ES-I3 (cell line): ENCODE results near the gene RNF121.

ENCODE experiments used
- H3K36me3 ChIP-seq: 2 replicates; pipeline ENCODE4 v1.6.1; 2013; ENCODE audit warnings: mild to moderate bottlenecking, low read length, control low read depth, moderate library complexity; ENCODE audit not compliant: insufficient read depth
- H3K4me1 ChIP-seq: 2 replicates; pipeline ENCODE4 v1.6.1; 2013; ENCODE audit warnings: mild to moderate bottlenecking, control low read depth, low read length; ENCODE audit not compliant: insufficient read depth
- H3K9ac ChIP-seq: 2 replicates; pipeline ENCODE4 v1.6.1; 2013; ENCODE audit warnings: low read depth, mild to moderate bottlenecking, low read length, moderate library complexity
- H3K9me3 ChIP-seq: 2 replicates; pipeline ENCODE4 v1.6.1; 2013; ENCODE audit warnings: mild to moderate bottlenecking, low read length, moderate library complexity; ENCODE audit not compliant: control insufficient read depth, insufficient read depth

RNF121 gene

DNA sequence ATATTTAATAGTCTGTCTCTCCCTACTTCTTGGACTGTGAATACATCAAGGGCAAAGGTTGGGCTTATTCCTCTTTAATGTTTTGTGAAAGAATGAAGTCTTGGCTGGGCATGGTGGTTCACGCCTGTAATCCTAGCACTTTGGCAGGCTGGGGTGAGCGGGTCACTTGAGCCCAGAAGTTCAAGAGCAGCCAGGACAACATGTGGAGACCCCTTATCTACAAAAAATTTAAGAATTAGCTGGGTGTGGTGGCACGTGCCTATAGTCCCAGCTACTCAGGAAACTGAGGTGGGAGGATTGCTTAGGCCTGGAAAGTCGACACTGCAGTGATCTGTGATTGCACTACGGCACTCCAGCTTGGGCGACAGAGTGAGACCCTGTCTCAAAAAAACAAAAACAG is 20.2 kb downstream of the RNF121 start:
- no peak overlapping the region for H3K9ac ChIP-seq
- no peaks in the 10 kb centered on the region for H3K36me3 ChIP-seq
- no peaks in the 10 kb centered on the region for H3K9me3 ChIP-seq
- no peaks in the 10 kb centered on the region for H3K4me1 ChIP-seq

GRCh38 chr11:71951741-71952310 is 23.0 kb downstream of the RNF121 start:
- Histone ChIP-seq H3K9me3 (no peaks in the 10 kb centered on the region), H3K4me1 (no peaks in the 10 kb centered on the region), H3K9ac (no peak overlapping the region), H3K36me3 (no peaks in the 10 kb centered on the region)

GRCh38 chr11:71955898-71956456 is 27.1 kb downstream of the RNF121 start:
- Histone ChIP-seq H3K36me3 (no peaks in the 10 kb centered on the region), H3K9ac (no peak overlapping the region), H3K9me3 (no peaks in the 10 kb centered on the region), H3K4me1 (no peaks in the 10 kb centered on the region)

DNA sequence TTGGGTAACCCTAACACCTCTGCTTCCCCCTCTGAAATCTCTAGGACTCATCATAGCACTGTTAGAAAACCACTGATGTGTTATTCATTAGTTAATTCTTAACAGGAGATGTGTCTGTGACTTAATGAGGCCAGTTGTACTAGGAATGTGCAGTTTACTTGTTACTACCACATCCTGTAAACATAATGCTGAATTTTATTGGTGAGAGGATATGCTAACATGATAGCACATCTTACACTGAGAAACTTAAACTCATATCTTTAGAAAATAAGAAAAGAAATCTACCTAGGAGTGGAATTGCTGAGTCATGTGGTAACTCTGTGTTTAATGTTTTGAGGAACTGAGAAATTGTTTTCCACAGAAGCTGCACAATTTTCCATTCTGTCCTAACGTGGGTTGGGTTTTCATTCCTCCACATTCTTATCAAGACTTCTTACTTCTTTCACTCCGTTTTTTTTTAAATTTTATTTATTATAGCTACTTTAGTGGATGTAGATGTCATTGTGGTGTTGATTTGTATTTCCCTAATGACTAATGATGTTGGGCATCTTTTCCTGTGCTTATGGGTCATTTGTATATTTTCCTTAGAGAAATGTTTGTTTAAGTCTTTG is 33.7 kb downstream of the RNF121 start:
- Histone ChIP-seq H3K4me1 (no peaks in the 10 kb centered on the region), H3K36me3 (no peaks in the 10 kb centered on the region), H3K9me3 (no peaks in the 10 kb centered on the region), H3K9ac (no peak overlapping the region)

DNA sequence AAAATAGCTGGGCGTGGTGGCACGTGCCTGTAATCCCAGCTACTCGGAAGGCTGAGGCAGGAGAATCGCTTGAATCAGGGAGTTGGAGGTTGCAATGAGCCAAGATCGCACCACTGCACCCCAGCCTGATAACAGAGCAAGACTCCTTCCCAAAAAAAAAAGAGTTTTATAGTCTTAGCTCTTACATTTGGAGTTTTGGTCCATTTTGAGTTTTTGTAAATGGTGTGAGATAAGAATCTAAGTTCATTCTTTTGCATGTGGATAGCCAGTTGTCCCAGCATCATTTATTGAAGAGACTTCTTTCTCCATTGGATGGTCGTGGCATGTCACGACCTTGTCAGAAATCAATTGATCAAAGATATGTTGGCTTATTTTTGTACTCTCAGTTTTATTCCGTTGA is 34.6 kb downstream of the RNF121 start:
- no peak overlapping the region for H3K9ac ChIP-seq
- no peaks in the 10 kb centered on the region for H3K36me3 ChIP-seq
- no peaks in the 10 kb centered on the region for H3K9me3 ChIP-seq
- H3K4me1 ChIP-seq, result no peaks in the 10 kb centered on the region

GRCh38 chr11:71964641-71965040 is 35.8 kb downstream of the RNF121 start:
- Histone ChIP-seq H3K9ac (no peak overlapping the region), H3K4me1 (no peaks in the 10 kb centered on the region), H3K9me3 (no peaks in the 10 kb centered on the region), H3K36me3 (no peaks in the 10 kb centered on the region)

GRCh38 chr11:71971680-71972079 is 42.8 kb downstream of the RNF121 start:
- no peaks in the 10 kb centered on the region for H3K9me3 ChIP-seq
- H3K4me1 ChIP-seq, result no peaks in the 10 kb centered on the region
- peaks cover 2% of the 10 kb centered on the region; the same call in 1 of the 2 replicates for H3K36me3 ChIP-seq
- H3K9ac ChIP-seq, result no peak overlapping the region

DNA sequence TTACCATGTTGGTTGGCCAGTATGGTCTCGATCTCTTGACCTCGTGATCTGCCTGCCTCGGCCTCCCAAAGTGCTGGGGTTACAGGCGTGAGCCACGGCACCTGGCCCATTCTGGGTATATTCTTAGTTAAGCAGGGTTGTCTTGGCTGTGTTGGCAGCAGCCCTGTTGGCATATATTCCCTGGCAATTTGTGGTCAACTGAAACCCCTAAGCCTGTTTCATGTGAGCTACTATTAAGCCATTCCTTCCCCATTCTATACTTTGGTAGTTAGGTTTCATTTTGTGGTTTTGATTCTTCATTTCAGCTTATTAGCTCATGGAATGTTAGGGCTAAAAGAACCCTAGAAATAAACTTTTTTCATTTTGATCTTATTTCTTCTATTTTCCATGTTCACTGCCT is 47.7 kb downstream of the RNF121 start:
- Histone ChIP-seq H3K9me3 (no peaks in the 10 kb centered on the region), H3K4me1 (no peaks in the 10 kb centered on the region), H3K9ac (no peak overlapping the region), H3K36me3 (peaks cover 2% of the 10 kb centered on the region)

DNA sequence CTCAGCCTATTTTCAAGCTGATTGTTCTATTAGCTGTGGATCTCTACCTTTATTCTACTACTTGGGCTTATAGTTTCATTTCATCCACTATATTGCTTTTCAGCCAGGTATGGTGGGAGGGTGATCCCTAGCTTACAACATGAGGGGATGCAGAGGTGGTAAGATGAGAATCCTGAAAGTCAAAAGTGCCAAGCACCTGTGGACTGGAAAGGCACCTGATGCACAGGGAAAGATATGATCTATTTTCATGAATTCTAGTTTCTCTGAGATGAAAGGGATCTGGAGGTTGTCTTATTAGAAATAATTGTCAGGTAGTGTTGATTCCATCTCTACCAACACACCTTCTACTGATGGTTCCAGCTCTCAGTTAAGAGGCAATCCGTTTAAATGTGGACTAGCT is 48.2 kb downstream of the RNF121 start:
- H3K9ac ChIP-seq, result no peak overlapping the region
- H3K9me3 ChIP-seq, result no peaks in the 10 kb centered on the region
- H3K36me3 ChIP-seq, result peaks cover 2% of the 10 kb centered on the region
- no peaks in the 10 kb centered on the region for H3K4me1 ChIP-seq

DNA sequence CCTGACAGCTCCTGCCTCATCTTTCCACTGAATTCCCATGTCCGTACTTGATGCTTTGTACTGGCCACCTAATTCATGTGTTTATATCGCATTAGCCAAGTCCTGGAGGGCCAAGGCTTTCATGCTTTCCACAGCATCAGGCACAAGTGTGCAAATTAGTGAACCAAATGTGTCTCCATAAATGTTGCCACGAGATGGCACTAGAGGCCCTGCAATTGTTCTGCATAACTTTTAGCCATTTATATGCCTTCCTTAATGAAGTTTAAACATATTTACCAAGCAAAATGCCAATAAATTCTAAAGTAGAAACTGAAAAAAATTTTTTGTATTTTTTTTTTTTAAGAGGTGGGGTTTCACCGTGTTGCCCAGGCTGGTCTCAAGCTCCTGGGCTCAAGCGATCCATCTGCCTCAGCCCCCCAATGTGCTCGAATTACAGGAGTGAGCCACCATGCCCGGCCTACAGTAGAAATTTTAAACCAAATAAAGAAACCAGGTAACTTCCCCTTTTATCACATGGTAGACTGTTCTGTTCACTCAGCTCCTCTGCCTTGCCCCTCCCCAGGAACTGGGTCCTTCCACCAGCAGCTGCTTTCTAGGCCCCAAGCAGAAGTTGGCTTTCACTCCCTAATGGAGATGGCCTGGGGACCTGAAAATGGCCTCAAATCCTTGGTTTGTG is 49.0 kb downstream of the RNF121 start:
- peaks cover 2% of the 10 kb centered on the region for H3K36me3 ChIP-seq
- no peaks in the 10 kb centered on the region for H3K4me1 ChIP-seq
- H3K9ac ChIP-seq, result no peak overlapping the region
- H3K9me3 ChIP-seq, result no peaks in the 10 kb centered on the region

DNA sequence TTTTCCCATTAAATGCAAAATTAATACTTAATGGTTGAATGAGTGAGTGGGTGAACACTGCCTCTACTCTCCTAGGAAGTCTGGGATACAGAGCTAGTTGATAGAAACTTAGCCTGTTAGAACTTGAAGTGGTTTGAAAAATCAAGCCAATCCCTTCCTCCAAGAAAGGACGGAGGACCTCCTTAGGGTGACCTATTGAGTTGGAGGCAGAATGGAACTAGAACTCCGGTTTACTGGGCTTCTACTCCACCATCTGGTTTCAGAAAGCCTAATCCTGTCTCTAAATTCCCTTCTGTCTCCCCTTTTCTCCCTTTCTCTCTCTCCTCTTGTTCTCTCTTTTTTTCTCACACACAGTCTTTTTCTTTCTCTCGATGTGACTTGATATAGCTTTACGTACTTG is 50.2 kb downstream of the RNF121 start:
- peaks cover 8% of the 10 kb centered on the region for H3K36me3 ChIP-seq
- no peaks in the 10 kb centered on the region for H3K4me1 ChIP-seq
- no peaks in the 10 kb centered on the region for H3K9me3 ChIP-seq
- no peak overlapping the region for H3K9ac ChIP-seq

- H3K4me1 ChIP-seq, result no peaks in the 10 kb centered on the region
Observed at GRCh38 chr11:71979602-71980001, 50.8 kb downstream of the RNF121 start.

GRCh38 chr11:71986131-71986530 is 57.3 kb downstream of the RNF121 start:
- Histone ChIP-seq H3K4me1 (no peaks in the 10 kb centered on the region), H3K9me3 (no peaks in the 10 kb centered on the region), H3K9ac (no peak overlapping the region), H3K36me3 (peaks cover 13% of the 10 kb centered on the region; the same call in 1 of the 2 replicates)

More at GRCh38 chr11:71979602-71980001, 50.8 kb downstream of the RNF121 start:
- H3K36me3 ChIP-seq, result peaks cover 8% of the 10 kb centered on the region
- H3K9me3 ChIP-seq, result no peaks in the 10 kb centered on the region
- no peak overlapping the region for H3K9ac ChIP-seq

- H3K9me3 ChIP-seq, result no peaks in the 10 kb centered on the region
- no peaks in the 10 kb centered on the region for H3K4me1 ChIP-seq
- H3K9ac ChIP-seq, result no peak overlapping the region
- peaks cover 13% of the 10 kb centered on the region for H3K36me3 ChIP-seq
Observed at GRCh38 chr11:71987521-71987920, 58.7 kb downstream of the RNF121 start.

- Histone ChIP-seq H3K4me1 (no peaks in the 10 kb centered on the region), H3K9me3 (no peaks in the 10 kb centered on the region), H3K36me3 (peaks cover 13% of the 10 kb centered on the region), H3K9ac (no peak overlapping the region)
Observed at GRCh38 chr11:71988050-71988449, 59.2 kb downstream of the RNF121 start.
